Prostate gland (tissue), 2 donors: ENCODE results near the gene ARHGEF4.

Experiments used
- POLR2A ChIP-seq: fragments of 450-650 bp; IDR thresholded peaks from one replicate; pipeline ENCODE4 v1.6.1; 2016; ENCODE audit warnings: antibody characterized with exemption, mild to moderate bottlenecking
- POLR2AphosphoS5 ChIP-seq: sonication (generic); formaldehyde crosslinking; IDR thresholded peaks from one replicate; pipeline ENCODE4 v1.6.1; 2017; ENCODE audit warnings: antibody characterized with exemption
- TF ChIP-seq, protein P1 (sequence below), 4 experiments: fragments of 200-600 bp in 2 of 4; fragments of 450-650 bp in 2 of 4; sonication (generic) in 2 of 4; IDR thresholded peaks; 1 replicate in 3 of 4; 2 replicates in 1 of 4; pipeline ENCODE4 v1.5.1; 2016 to 2019; ENCODE audit warnings: antibody characterized with exemption in 4 of 4, mild to moderate bottlenecking in 2 of 4, moderate library complexity in 2 of 4

DNA sequence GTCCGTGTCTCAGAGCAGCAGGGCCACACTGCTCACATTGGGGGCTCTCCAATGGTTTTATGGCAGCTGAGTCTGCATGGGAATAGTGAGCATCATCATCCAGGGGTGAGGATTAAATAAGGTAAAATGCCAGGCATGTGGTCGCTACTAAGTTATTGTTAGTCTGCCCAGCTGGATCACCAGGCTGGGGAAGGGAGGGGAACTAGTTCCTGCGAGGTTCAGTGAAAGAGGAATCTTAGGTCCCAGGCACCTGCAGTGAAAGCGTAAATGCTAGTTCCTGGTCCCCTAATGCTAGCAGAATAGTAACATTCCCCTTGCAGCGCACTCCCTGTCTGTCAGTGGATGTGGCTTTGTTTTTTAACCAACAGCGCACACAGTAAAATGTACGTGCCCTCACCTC lies 60.1 kb downstream of the ARHGEF4 start:
- TF ChIP-seq, protein P1, sequence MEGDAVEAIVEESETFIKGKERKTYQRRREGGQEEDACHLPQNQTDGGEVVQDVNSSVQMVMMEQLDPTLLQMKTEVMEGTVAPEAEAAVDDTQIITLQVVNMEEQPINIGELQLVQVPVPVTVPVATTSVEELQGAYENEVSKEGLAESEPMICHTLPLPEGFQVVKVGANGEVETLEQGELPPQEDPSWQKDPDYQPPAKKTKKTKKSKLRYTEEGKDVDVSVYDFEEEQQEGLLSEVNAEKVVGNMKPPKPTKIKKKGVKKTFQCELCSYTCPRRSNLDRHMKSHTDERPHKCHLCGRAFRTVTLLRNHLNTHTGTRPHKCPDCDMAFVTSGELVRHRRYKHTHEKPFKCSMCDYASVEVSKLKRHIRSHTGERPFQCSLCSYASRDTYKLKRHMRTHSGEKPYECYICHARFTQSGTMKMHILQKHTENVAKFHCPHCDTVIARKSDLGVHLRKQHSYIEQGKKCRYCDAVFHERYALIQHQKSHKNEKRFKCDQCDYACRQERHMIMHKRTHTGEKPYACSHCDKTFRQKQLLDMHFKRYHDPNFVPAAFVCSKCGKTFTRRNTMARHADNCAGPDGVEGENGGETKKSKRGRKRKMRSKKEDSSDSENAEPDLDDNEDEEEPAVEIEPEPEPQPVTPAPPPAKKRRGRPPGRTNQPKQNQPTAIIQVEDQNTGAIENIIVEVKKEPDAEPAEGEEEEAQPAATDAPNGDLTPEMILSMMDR (IDR thresholded peaks at IDR 0.05): no peak
- TF ChIP-seq POLR2A (no peak), POLR2AphosphoS5 (no peak)
